Stimulated activated CD8-positive, alpha-beta memory T cell treated with anti-CD3 and anti-CD28 coated beads, Interleukin-2, amount 100 ng/mL, for 1 hour (primary cell): Measurements from ENCODE around the gene PEA15.

Experiments used
- DNase-seq, 2 donors: peaks; one replicate each; pipeline ENCODE4 v3.0.0-alpha.2; 2020; ENCODE audit warnings: low read depth in 2 of 2

PEA15 gene, protein sequence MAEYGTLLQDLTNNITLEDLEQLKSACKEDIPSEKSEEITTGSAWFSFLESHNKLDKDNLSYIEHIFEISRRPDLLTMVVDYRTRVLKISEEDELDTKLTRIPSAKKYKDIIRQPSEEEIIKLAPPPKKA

DNA sequence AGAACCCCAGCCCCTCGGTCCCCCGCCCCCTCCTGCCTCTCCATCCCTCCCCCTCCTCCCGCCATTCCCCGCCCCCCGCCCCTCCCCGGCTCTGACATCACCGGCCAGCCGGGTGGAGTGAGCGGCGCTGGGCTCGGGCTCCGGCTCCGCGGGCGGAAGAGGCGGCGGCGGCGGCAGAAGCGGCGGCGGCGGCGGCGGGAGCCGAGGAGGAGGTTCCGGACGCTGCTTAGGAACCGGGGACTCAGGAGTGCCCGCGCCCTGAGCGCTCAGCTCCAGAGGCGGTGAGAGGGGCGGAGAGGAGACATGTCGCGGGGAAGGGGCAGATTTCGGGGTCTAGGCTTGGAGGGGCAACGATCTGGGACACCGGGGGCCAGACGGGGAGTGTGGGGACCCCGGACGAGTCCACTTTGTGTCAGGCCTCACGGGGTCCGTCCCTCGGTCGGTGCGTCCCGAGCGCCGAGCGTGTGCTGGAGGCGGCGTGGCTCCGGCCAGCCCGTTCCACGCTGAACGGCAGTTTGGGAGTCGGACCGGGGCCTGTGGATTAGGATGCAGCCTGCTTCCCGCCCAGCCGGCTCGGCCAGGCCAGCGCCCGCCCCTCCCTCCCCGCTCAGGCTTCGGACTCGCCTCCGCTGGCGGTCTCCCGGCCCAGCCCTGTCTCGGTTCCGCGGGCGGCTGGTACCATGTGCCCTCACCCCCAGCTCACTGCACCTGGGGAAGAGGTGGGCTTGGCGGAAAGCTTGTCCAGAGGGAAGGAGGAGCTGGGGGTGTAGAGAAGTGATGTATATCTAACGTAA is at the start of gene PEA15:
Gene PEA15, plus strand, starts transcription at position 143 of the 794 bp plus-strand sequence. CDS start 6,161 bp downstream, outside the sequence.
- DNase-seq = peak; percentile 40

DNA sequence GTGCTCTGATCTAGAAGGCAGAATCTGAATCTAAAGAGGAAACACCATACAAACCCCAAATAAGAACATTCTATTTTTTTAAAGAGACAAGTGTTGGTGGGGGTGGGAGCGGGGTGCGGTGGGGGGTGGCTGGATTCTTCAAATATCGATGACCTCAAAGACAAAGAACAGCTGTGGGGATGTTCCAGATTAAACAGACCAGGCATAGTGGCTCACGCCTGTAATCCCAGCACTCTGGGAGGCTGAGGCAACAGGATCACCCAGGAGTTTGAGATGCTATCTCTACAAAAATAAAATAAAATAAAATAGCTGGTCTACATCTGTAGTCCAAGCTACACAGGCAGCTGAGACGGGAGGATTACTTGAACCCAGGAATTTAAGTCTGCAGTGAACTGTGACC is 48.8 kb upstream of the PEA15 start:
- DNase-seq = no peak

- DNase-seq = no peak
These were observed 48.0 kb upstream of the PEA15 start for GRCh38 chr1:160157174-160157573.

DNA sequence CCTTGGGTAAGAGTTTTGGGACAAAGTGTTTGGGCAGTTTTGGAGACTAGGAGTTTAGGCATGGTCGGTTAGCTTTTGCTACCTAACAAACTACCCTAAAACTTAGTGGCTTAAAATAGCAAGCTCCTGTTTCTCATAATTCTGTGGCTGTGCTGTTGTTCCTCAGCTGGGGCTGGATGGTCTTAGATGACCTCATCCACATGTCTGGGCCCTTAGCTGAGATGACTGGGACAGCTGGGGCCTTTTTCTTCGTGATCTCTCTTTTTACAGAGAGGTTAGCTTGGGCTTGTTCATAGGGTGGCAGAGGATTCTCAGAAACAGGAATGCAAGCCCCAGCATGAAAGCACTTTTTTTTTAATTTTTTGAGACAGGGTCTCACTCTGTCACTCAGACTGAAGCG is 47.2 kb upstream of the PEA15 start:
- DNase-seq = no peak

DNA sequence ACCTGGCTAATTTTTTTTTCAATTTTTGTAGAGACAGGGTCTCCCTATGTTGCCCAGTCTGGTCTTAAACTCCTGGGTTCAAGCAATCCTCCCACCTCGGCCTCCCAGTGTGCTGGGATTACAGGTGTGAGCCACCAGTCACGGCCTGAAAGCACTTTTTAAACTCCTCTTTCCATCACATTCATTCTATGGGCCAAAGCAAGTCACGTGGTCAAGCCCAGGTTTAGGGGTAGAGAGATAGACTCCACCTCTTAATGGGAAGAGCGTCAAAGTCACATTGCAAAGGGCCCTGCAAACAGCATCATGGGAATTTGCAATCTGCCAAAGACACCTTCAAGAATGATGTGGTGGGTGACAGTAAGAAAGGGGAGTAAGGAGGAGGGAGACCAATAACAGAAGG is 46.6 kb upstream of the PEA15 start:
- DNase-seq = no peak

DNA sequence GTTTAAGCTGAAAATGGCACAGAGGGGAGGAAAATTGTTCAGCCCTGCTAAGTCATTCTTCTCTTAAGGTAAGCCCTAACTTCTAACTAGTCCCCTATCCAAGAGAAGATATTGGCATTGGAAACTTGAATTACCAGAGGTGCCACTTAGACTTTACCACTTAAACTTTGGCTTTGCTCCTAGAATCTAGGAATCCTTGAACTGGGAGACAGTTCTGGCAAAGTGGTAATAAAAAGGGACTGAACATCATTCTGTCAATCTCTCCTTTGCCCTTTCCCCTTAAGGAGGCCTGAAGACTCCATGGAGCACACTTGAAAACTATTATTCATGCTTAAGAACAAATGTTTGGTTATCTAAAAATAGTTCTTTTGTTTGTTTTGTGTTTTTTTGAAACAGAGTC is 45.3 kb upstream of the PEA15 start:
- no peak for DNase-seq

GRCh38 chr1:160161965-160162705 is 43.0 kb upstream of the PEA15 start:
- no peak for DNase-seq

- no peak for DNase-seq
These were observed 42.3 kb upstream of the PEA15 start for GRCh38 chr1:160162931-160163330.

DNA sequence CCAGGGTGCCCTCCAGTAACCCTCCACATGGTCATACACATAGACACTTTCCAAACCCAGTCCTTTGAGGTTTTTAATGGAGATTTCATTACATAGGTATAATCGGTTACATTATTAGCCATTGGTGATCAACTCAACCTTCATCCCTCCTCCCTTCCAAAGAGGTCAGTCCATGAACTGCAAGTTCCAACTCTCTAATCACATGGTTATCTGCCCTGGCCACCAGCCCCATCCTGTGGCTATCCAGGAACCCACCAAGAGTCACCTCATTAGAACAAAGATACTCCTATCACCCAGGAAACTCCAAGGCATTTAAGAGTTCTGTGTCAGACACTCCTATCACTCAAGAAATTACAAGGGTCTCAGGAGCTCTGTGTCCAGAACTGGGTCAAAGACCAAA is 41.6 kb upstream of the PEA15 start:
- no peak for DNase-seq

DNA sequence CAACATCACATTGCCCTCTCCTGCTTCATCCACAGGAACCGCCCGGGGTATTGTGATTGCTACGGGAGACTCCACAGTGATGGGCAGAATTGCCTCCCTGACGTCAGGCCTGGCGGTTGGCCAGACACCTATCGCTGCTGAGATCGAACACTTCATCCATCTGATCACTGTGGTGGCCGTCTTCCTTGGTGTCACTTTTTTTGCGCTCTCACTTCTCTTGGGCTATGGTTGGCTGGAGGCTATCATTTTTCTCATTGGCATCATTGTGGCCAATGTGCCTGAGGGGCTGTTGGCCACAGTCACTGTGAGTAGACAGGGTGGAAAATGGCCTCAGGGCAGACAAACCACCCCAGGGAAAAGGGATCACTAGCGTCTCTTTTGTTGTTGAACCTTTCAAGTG is 41.1 kb upstream of the PEA15 start:
- DNase-seq = no peak

DNA sequence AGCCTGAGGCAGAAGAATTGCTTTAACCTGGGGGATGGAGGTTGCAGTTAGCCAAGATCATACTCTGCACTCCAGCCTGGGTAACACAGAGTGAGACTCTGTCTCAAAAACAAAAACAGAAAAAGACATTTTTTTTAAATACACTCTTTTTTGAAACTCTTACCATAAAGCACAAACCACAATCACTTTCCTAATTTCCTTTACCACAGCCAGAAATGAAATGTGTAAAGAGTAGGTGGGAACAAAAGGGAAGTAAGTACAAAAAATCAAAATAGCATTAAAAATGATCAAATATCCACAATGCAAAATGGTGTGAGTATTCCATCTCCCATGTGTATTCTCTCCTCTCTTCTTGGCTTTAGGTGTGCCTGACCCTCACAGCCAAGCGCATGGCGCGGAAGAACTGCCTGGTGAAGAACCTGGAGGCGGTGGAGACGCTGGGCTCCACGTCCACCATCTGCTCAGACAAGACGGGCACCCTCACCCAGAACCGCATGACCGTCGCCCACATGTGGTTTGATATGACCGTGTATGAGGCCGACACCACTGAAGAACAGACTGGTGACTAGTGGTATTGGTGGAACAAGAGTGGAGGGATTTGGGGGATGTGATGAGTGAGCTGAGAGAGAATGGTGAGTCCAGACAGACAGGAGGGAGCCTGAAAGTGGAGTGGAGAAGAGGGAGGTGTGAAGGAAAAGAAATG is 38.9 kb upstream of the PEA15 start:
- DNase-seq = no peak

DNA sequence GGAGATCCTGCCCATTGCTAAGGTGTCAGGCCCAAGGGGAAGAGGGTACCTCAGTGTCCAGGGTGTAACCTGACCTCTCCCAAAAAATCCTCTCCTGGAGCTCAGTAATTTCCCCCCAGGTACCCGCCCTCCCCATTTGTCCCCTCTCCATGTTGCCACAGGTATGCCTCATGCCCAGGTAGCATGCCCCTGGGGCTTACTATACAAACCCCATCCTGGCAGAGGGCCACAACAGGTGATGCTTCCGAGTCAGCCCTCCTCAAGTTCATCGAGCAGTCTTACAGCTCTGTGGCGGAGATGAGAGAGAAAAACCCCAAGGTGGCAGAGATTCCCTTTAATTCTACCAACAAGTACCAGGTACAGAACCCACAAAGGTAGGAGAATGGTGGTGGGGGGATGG is 38.1 kb upstream of the PEA15 start:
- DNase-seq = no peak

DNA sequence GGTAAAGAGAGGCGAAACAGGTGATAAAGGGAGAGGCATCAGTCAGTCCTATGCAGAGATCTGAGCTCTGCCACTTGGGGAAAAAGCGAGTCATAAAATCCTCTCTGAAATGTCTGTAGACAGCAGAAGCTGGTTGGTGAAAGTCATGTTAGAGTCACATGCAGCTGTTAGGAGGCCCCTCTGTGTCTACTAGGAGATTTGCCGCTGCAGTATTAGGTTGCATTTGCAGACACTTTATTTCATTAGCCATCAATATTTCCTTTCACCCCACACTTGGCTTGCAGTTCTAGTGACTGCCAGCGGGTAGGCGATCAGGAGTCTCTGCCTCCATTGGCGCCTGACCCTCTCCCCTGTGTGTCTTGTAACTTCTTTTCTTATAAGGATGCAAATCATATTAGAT is 37.6 kb upstream of the PEA15 start:
- DNase-seq = no peak

DNA sequence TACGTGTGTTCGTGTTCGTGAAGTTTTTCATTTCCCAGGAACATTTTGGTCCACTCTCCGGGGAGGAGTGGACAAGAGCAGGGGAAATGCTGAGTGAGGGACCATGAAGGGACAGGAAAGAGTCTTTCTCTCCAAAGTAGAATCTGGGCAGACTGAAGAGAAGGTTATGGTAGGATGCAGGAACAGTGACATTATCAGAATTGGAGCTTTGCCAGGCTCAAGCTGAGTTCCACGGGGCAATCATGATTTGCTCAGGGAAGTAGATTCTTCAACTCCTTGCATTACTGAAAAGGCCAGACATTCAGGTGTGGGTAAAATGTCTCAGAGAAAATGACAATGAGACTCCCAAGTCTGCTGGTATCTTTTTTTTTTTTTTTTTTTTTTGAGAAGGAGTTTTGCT is 37.2 kb upstream of the PEA15 start:
- DNase-seq = no peak

DNA sequence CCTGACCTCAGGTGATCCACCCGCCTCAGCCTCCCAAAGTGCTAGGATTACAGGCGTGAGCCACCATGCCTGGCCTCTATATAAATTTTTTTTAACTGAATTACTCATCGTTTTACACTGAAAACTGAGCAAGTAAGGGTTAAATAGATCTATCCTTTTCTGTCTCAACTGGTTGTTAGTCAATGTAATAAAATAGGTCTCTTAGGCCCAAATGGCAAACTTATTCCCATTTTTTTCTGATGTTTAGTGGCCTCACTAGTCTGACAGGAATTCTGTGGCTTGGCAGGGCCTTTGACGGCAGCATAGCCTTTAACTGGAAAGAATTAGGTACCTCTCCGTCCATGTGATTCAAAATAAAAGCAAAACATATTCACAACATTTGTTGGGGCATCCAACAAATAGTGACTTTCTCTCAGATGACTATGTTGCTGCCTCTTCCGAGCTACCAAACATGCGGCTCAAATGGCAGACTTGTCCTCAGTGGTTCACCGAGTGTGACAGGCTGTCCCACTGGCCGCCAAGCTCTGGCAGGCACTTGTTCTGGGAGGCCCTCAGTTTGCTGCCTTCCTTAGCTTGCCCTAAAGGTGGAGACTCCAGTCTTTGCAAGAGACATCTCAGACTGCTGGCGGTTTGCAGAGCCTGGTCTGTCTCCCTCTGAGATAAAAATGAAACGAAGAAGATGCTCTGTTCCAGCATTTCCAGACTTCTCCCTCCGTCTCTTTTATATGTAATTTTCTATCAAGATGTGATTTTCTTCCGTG is 36.4 kb upstream of the PEA15 start:
- DNase-seq = no peak

DNA sequence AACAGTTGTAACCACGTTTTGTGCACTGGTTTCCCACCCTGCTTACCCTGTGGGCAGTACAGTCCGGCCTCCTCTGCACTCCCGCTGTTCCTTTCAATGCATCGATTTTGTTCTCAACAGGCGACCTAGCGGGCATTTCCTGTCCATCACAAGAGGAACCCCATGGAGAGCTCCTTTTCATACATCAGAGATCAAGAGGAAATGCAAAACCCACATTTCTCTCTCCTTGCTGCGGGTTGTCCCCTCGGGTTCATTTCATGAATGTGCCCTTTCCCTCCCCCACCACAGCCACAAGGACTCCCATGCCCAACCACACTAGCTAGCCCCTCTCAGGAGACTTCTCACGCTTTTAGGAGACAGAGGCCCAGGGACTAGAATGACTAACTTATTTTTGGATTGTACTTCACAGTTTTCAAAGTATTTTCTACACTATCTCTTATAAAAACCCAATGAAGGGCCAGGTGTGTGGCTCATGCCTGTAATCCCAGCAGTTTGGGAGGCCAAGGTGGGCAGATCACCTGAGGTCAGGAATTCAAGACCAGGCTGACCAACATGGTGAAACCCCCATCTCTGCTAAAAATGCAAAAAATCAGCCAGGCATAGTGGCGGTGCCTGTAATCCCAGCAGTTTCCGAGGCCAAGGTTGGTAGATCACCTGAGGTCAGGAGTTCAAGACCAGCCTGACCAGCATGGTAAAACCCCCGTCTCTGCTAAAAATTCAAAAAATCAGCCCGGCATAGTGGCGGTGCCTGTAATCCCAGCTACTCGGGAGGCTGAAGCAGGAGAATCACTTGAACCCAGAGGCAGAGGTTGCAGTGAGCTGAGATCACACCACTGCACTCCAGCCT is 35.4 kb upstream of the PEA15 start:
- no peak for DNase-seq

DNA sequence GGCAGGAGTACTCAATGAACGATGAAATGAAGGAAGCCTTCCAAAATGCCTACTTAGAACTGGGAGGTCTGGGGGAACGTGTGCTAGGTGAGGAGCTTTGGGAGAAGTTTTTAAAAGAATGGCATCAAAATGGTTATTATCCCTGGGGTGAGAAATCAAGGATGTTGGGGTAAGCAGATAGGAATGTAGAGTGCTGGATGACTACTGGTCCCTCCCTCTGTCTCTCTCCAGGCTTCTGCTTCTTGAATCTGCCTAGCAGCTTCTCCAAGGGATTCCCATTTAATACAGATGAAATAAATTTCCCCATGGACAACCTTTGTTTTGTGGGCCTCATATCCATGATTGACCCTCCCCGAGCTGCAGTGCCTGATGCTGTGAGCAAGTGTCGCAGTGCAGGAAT is 33.8 kb upstream of the PEA15 start:
- no peak for DNase-seq

GRCh38 chr1:160171980-160172379 is 33.2 kb upstream of the PEA15 start:
- no peak for DNase-seq

GRCh38 chr1:160177231-160177630 is 28.0 kb upstream of the PEA15 start:
- no peak for DNase-seq

GRCh38 chr1:160177667-160178066 is 27.5 kb upstream of the PEA15 start:
- no peak for DNase-seq

DNA sequence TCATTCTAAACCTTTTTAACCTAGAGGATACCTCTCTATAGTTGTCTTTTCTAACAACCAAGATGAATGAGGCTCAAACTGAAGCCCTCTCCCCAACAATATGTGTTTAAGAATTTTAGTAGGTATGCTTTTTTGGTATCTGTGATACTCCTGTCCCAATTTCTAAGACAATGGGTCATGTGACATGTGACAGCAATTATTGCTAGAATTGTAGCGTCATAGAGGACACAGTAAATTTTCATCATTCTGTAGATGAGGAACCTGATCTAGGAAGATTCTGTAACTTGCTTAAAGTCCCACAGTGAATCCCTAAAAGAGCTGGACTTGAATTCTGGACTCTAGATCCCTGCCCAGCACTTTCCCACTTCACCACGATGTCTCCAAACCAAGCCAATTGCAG is 26.5 kb upstream of the PEA15 start:
- no peak for DNase-seq
